ENCODE data around the gene SIL1. TPM values are rescaled to one million over a fixed set of nuclear protein-coding genes. Genes with fewer than 3 reads are reported as not detected.

Gene SIL1
- total RNA-seq, 1 donor from 2014 or later = 35.6 TPM

- Histone ChIP-seq H3K4me3 (no peak overlapping the region), H3K27ac (no peak overlapping the region)
- intact Hi-C loops (cut with DNase I) = no loop called here
Observed at GRCh38 chr5:139049780-139050179, 148.4 kb downstream of the SIL1 start.

GRCh38 chr5:139046551-139046950, 151.6 kb downstream of the SIL1 start:
- intact Hi-C loops (cut with DNase I) = no loop called here
- Histone ChIP-seq H3K27me3 (no peaks in the 10 kb centered on the region), H3K9me3 (no peaks in the 10 kb centered on the region), H3K27ac (no peak overlapping the region), H3K4me1 (peaks cover 17% of the 10 kb centered on the region), H3K4me3 (no peak overlapping the region), H3K36me3 (no peaks in the 10 kb centered on the region)
- DNase-seq (ENCODE audit: extremely low spot score in 2 of 2) = no peak
- no peak for TF ChIP-seq POLR2AphosphoS5 (IDR thresholded peaks at IDR 0.05; ENCODE audit: insufficient read depth in 1 of 2, low read depth in 1 of 2)
- TF ChIP-seq POLR2A (IDR thresholded peaks at IDR 0.05) = no peak
- no peak for TF ChIP-seq CTCF (IDR thresholded peaks at IDR 0.05)

More at GRCh38 chr5:139049780-139050179, 148.4 kb downstream of the SIL1 start:
- peaks cover 19% of the 10 kb centered on the region for H3K4me1 ChIP-seq
- H3K27me3 ChIP-seq = no peaks in the 10 kb centered on the region
- H3K36me3 ChIP-seq = no peaks in the 10 kb centered on the region
- no peak for DNase-seq (ENCODE audit: extremely low spot score in 2 of 2)
- no peak for TF ChIP-seq POLR2AphosphoS5 (IDR thresholded peaks at IDR 0.05; ENCODE audit: insufficient read depth in 1 of 2, low read depth in 1 of 2)
- H3K9me3 ChIP-seq = no peaks in the 10 kb centered on the region

- Histone ChIP-seq H3K27me3 (no peaks in the 10 kb centered on the region), H3K27ac (no peak overlapping the region), H3K4me1 (no peaks in the 10 kb centered on the region), H3K4me3 (no peak overlapping the region), H3K36me3 (no peaks in the 10 kb centered on the region), H3K9me3 (no peaks in the 10 kb centered on the region)
- intact Hi-C loops (cut with DNase I) = no loop called here
- TF ChIP-seq POLR2AphosphoS5 (IDR thresholded peaks at IDR 0.05; ENCODE audit: insufficient read depth in 1 of 2, low read depth in 1 of 2) (no peak), POLR2A (IDR thresholded peaks at IDR 0.05) (no peak), CTCF (IDR thresholded peaks at IDR 0.05) (no peak)
- DNase-seq (ENCODE audit: extremely low spot score in 2 of 2) = peak in 1 of 2 donors; percentile 52
Observed at GRCh38 chr5:139043157-139043905, 154.8 kb downstream of the SIL1 start.

- intact Hi-C loops (cut with DNase I) = no loop called here
- H3K27me3 ChIP-seq = no peaks in the 10 kb centered on the region
- H3K27ac ChIP-seq = no peak overlapping the region
- H3K4me1 ChIP-seq = no peaks in the 10 kb centered on the region
- peak in 1 of 2 donors; percentile 22 for DNase-seq (ENCODE audit: extremely low spot score in 2 of 2)
- H3K9me3 ChIP-seq = no peaks in the 10 kb centered on the region
- TF ChIP-seq CTCF (IDR thresholded peaks at IDR 0.05) = no peak
- no peak for TF ChIP-seq POLR2AphosphoS5 (IDR thresholded peaks at IDR 0.05; ENCODE audit: insufficient read depth in 1 of 2, low read depth in 1 of 2)
- no peak for TF ChIP-seq POLR2A (IDR thresholded peaks at IDR 0.05)
- H3K36me3 ChIP-seq = no peaks in the 10 kb centered on the region
- no peak overlapping the region for H3K4me3 ChIP-seq
Observed at GRCh38 chr5:139040081-139040480, 158.1 kb downstream of the SIL1 start.

GRCh38 chr5:139038613-139039305, 159.4 kb downstream of the SIL1 start:
- H3K4me3 ChIP-seq = no peak overlapping the region
- intact Hi-C loops (cut with DNase I) = no loop called here
- H3K36me3 ChIP-seq = no peaks in the 10 kb centered on the region
- no peak overlapping the region for H3K27ac ChIP-seq
- no peaks in the 10 kb centered on the region for H3K4me1 ChIP-seq
- H3K9me3 ChIP-seq = no peaks in the 10 kb centered on the region
- no peaks in the 10 kb centered on the region for H3K27me3 ChIP-seq
- TF ChIP-seq CTCF (IDR thresholded peaks at IDR 0.05) (no peak), POLR2AphosphoS5 (IDR thresholded peaks at IDR 0.05; ENCODE audit: insufficient read depth in 1 of 2, low read depth in 1 of 2) (no peak), POLR2A (IDR thresholded peaks at IDR 0.05) (no peak)
- DNase-seq (ENCODE audit: extremely low spot score in 2 of 2) = peak in 1 of 2 donors; percentile 37

Measured in vagina (tissue), 2 donors.